ENCODE results near the gene GRID1.

GRCh38 chr10:86254526-86255174, 111.9 kb downstream of the GRID1 start:
- no peak for TF ChIP-seq CTCF (IDR thresholded peaks at IDR 0.05)
- no peak for TF ChIP-seq POLR2A (IDR thresholded peaks at IDR 0.05)
